GM15510 (cell line): ENCODE measurements around the gene SNAPC3.

ENCODE experiments used
- POLR2A ChIP-seq: IDR thresholded peaks from 3 replicates; pipeline ENCODE4 v1.6.1; 2011; ENCODE audit warnings: borderline replicate concordance; ENCODE audit not compliant: insufficient read length; ENCODE audit errors: extremely low read depth

SNAPC3 gene

DNA sequence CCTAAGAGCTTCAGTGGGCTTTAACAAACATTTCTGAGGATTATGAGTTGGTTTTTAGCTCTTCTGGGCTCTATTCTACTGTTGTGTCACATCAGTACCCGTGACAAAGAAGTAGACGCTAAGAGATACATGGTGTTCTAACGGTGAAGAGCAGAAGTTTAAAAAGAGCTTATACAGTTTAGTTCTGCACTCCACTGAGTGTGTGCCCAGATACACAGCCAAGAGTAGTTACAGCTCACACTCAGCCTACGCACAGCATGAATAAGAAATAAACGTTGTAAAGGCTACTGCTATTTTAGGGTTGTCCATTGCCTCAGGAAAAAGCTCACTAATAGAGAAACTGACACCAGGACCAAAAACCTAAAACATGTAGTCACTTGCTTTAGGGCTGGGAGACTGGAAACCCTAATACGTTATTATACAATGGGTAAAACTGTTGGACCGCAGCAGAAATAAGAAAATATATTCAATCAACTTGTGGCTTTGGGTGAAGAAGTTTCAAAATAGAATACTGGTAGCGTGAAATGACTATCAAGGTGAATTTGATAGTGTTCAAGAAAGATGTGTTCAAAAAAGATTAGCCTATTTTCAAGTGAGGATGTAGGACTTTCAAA lies 53.4 kb downstream of the SNAPC3 start:
- no peak for TF ChIP-seq POLR2A

DNA sequence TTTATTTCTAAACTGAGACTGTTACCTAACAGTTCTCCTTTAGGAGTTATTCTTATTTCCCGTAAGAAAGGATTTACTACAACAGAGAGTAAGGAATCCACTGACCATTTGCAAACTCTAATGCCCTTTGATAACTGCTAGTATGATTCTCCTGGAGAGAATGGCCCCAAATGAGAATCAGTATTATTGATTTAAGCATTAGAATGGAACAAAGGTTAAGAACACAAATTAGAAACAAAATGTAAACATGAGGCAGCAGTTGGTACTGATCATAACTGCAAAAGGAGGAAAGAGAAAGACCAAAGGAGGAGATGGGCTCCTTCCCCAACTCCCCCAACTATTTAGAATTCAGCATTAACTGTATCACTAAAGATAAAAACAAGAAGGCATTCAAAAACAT lies 57.4 kb downstream of the SNAPC3 start:
- no peak for TF ChIP-seq POLR2A

GRCh38 chr9:15482146-15482545 lies 59.5 kb downstream of the SNAPC3 start:
- no peak for TF ChIP-seq POLR2A

- TF ChIP-seq POLR2A, result no peak
Observed at GRCh38 chr9:15484802-15485201, 62.1 kb downstream of the SNAPC3 start.

GRCh38 chr9:15485836-15486666 lies 63.4 kb downstream of the SNAPC3 start:
- TF ChIP-seq POLR2A, result no peak

GRCh38 chr9:15491950-15492349 lies 69.3 kb downstream of the SNAPC3 start:
- no peak for TF ChIP-seq POLR2A

DNA sequence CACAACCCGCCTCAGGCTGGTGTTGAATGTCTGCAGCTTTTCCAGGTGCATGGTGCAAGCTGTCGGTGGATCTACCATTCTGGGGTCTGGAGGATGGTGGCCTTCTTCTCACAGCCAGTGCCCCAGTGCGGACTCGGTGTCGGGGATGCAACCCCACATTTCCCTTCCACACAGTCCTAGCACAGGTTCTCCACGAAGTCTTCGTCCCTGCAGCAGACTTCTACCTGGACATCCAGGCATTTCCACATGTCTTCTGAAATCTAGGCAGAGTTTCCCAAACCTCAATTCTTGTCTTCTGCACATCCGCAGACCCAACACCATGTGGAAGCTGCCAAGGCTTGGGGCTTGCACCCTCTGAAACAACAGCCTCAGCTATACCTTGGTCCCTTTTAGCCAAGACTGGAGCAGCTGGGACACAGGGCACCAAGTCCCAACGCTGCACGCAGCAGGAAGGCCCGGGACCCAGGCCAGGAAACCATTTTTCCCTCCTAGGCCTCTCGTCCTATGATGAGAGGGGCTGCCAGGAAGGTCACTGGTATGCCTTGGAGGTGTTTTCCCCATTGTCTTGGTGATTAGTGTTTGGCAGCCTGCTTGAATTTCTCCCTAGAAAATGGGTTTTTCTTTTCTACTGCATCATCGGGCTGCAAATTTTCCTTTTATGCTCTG lies 69.9 kb downstream of the SNAPC3 start:
- no peak for TF ChIP-seq POLR2A

DNA sequence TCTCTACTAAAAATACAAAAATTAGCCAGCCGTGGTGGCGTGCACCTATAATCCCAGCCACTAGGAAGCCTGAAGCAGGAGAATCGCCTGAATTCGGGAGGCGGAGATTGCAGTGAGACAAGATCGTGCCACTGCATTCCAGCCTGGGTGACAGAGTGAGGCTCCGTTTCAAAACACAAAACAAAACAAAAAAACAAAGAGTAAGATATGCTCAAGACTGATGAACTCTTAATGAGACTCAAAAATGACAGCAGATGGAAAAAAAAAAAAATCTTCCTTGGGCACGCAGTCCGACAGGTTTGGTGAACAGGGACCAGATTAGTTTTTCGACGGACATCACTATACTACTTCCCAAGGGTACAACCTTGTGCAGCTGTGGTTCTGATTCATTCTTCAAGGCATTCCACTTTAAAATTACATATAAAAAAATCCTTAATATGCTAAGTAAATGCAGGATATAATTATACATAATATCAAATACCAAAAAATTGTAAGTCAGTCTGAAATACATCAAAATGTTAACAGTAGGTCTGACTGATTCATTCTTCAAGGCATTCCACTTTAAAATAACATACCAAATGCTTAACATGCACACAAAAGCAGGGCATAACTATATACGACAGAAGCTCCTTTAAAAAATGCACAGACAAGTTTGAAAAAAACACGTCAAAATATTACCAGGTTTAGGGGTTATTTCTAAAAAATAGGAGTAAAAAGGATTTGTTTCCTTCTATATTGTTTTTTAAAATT lies 75.7 kb downstream of the SNAPC3 start:
- no peak for TF ChIP-seq POLR2A

- no peak for TF ChIP-seq POLR2A
Observed at GRCh38 chr9:15499139-15499538, 76.5 kb downstream of the SNAPC3 start.

DNA sequence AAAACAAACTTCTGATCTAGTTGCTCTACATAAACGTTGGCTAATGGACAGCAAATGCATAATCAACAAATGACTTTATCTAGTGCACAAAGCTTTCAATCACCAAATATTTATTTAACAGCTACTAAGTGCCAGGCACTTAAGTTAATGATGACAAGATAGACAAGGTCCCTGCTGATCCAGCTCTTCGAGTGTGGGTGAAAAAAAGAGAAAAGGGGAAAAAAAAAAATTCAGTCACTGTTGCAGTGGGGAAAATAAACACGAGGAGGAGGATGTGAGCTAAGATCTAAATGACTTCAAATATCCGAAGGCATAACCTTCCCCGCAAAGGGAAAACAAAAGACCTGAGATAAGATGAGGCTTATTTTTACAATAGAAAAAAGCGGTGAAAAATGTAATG lies 78.5 kb downstream of the SNAPC3 start:
- no peak for TF ChIP-seq POLR2A

GRCh38 chr9:15501803-15502202 lies 79.1 kb downstream of the SNAPC3 start:
- no peak for TF ChIP-seq POLR2A

DNA sequence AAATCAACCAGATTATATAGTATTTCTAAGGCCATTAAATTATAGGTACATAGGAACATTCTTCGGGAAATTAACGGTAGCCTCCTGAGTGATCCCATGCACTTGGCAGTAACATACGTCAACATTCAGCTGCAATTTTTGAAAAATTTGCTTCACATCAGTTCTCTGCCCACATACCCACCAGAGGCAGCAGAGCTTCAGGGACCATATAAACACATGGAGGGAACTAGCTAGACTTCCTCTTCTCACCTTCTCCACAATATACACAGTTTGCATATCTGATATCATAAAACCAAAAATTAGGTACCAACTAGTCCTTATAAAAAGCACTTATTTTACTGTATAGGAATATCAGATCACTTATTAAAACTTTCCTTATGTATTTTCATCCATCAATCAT lies 83.2 kb downstream of the SNAPC3 start:
- TF ChIP-seq POLR2A, result no peak

- TF ChIP-seq POLR2A, result no peak
Observed at GRCh38 chr9:15509931-15510788, 87.5 kb downstream of the SNAPC3 start.
